ENCODE results near the gene ADAMTS7.
"Not testable (repeated sequence)": the region's sequence is repeated elsewhere in the genome, so short reads cannot be mapped to it uniquely, and the experiment has no call there.

ADAMTS7 gene

GRCh38 chr15:78811124-78811824 is at the start of gene ADAMTS7:
TSS of gene ADAMTS7 (minus strand) at chr15:78811464. CDS start at chr15:78811220, 244 bp downstream.
- DNase-seq: peak; percentile 38

- peak; percentile 53 for DNase-seq
Observed at GRCh38 chr15:78859971-78860719, 48.9 kb upstream of the ADAMTS7 start.

GRCh38 chr15:78855746-78856145 is 44.5 kb upstream of the ADAMTS7 start:
- DNase-seq: no peak

GRCh38 chr15:78854833-78855372 is 43.6 kb upstream of the ADAMTS7 start:
- DNase-seq: no peak

- no peak for DNase-seq
Observed at GRCh38 chr15:78853500-78853899, 42.2 kb upstream of the ADAMTS7 start.

GRCh38 chr15:78850941-78851755 is 39.9 kb upstream of the ADAMTS7 start:
- DNase-seq: no peak

GRCh38 chr15:78850352-78850751 is 39.1 kb upstream of the ADAMTS7 start:
- no peak for DNase-seq

- DNase-seq: not testable (repeated sequence)
Observed at GRCh38 chr15:78847387-78847906, 36.2 kb upstream of the ADAMTS7 start.

- not testable (repeated sequence) for DNase-seq
Observed at GRCh38 chr15:78846906-78847305, 35.6 kb upstream of the ADAMTS7 start.

- no peak for DNase-seq
Observed at GRCh38 chr15:78842519-78842918, 31.3 kb upstream of the ADAMTS7 start.

GRCh38 chr15:78841891-78842290 is 30.6 kb upstream of the ADAMTS7 start:
- DNase-seq: no peak

- DNase-seq: no peak
Observed at GRCh38 chr15:78841376-78841706, 30.1 kb upstream of the ADAMTS7 start.

- DNase-seq: no peak
Observed at GRCh38 chr15:78840661-78841375, 29.6 kb upstream of the ADAMTS7 start.

GRCh38 chr15:78839151-78839550 is 27.9 kb upstream of the ADAMTS7 start:
- DNase-seq: not testable (repeated sequence)

- no peak for DNase-seq
Observed at GRCh38 chr15:78838489-78838888, 27.2 kb upstream of the ADAMTS7 start.

GRCh38 chr15:78837543-78837942 is 26.3 kb upstream of the ADAMTS7 start:
- DNase-seq: no peak

GRCh38 chr15:78837131-78837530 is 25.9 kb upstream of the ADAMTS7 start:
- DNase-seq: no peak

GRCh38 chr15:78836333-78836732 is 25.1 kb upstream of the ADAMTS7 start:
- no peak for DNase-seq

GRCh38 chr15:78831229-78832207 is 20.3 kb upstream of the ADAMTS7 start:
- no peak for DNase-seq

GRCh38 chr15:78830514-78831228 is 19.4 kb upstream of the ADAMTS7 start:
- DNase-seq: no peak
